Spleen (tissue), 7 donors: ENCODE data around the gene SYNGR4.

Experiments used
- POLR2A ChIP-seq, 3 donors: fragments of 450-650 bp; IDR thresholded peaks; one replicate each; pipeline ENCODE4 v1.5.1; 2017; ENCODE audit warnings: antibody characterized with exemption in 3 of 3, mild to moderate bottlenecking in 1 of 3
- POLR2AphosphoS5 ChIP-seq, 3 donors: sonication (generic); formaldehyde crosslinking; IDR thresholded peaks; one replicate each; pipeline ENCODE4 v1.5.1; 2017; ENCODE audit warnings: antibody characterized with exemption in 3 of 3
- TF ChIP-seq, protein P1 (sequence below), 11 experiments: fragments of 200-600 bp in 7 of 11; fragments of 450-650 bp in 4 of 11; sonication (generic) in 4 of 11; IDR thresholded peaks in 8 of 11; conservative IDR thresholded peaks in 3 of 11; 1 replicate in 7 of 11; 2 replicates in 4 of 11; pipeline versions ENCODE4 v1.4.0 to v1.8.0; 2016 to 2021; ENCODE audit warnings: antibody characterized with exemption in 11 of 11, inconsistent platforms in 4 of 11, mild to moderate bottlenecking in 1 of 11
- donor health status: DM: no; HTN: no; CAD: no; lungs with moderate emphysema.
- donor health status: DM: no; HTN: no; CAD: no.
- donor health status: DM: no; HTN: no; CAD: no.

DNA sequence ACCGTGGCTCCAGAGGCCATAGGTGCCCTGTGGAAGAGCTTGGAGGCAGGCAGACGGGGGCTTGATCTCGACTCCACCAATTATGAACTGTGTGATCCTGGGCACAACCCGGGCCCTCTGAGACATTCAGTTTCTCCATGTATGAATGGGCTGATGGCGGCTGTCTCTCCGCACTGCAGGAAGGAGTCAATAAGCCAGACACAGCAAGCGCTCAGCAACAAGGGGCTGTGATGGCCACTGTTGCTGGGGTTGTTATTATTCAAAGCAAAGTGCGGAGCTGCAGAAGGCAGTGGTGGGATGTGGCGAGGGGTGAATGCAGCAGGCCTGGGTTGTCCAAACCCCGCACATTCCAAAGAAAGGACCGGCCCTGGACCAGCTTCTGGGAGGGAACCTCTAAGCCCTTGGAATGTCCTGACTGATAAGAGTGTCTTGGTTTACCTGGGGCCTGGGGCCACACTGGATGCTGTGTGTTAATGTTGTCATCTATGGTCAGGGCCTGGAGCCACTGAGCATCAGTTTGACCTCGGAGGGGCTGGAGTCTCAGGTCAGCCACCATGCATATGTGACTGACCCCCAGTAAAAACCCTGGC, 8.7 kb upstream of the SYNGR4 start:
- TF ChIP-seq, protein P1, sequence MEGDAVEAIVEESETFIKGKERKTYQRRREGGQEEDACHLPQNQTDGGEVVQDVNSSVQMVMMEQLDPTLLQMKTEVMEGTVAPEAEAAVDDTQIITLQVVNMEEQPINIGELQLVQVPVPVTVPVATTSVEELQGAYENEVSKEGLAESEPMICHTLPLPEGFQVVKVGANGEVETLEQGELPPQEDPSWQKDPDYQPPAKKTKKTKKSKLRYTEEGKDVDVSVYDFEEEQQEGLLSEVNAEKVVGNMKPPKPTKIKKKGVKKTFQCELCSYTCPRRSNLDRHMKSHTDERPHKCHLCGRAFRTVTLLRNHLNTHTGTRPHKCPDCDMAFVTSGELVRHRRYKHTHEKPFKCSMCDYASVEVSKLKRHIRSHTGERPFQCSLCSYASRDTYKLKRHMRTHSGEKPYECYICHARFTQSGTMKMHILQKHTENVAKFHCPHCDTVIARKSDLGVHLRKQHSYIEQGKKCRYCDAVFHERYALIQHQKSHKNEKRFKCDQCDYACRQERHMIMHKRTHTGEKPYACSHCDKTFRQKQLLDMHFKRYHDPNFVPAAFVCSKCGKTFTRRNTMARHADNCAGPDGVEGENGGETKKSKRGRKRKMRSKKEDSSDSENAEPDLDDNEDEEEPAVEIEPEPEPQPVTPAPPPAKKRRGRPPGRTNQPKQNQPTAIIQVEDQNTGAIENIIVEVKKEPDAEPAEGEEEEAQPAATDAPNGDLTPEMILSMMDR (IDR thresholded peaks at IDR 0.05 in 8 of 11, conservative IDR thresholded peaks at IDR 0.05 in 3 of 11): no peak
- TF ChIP-seq POLR2AphosphoS5 (IDR thresholded peaks at IDR 0.05): no peak
- TF ChIP-seq POLR2A (IDR thresholded peaks at IDR 0.05): no peak
